HG03520 (cell line): ENCODE results near the gene KIAA2012.

Source experiments
- ATAC-seq: cut with Tn5 transposase; IDR thresholded peaks from one replicate; pipeline ENCODE4 v1.9.1; 2021; ENCODE audit warnings: mild to moderate bottlenecking, moderate library complexity; ENCODE audit not compliant: unreplicated experiment

KIAA2012 gene

DNA sequence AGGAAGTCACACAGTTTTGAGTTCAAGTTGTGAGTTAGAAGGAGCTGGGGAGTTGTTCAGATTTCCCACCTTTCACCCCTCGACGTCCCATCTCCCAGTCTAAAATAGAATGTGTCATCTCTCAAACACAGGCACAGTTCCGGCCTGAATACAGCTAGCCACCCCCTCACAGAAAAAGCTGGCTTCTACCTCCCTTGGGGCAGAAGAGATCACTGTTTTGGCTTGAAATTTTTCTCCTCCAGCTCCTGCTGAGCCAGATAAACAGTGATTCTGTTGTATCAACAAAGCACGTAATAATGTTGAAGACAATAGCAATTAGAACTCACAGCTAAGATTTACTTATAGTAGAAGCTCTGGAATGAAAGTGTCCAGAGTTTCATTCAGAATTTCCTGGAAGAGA is 74.7 kb downstream of the KIAA2012 start:
- no peak for ATAC-seq

DNA sequence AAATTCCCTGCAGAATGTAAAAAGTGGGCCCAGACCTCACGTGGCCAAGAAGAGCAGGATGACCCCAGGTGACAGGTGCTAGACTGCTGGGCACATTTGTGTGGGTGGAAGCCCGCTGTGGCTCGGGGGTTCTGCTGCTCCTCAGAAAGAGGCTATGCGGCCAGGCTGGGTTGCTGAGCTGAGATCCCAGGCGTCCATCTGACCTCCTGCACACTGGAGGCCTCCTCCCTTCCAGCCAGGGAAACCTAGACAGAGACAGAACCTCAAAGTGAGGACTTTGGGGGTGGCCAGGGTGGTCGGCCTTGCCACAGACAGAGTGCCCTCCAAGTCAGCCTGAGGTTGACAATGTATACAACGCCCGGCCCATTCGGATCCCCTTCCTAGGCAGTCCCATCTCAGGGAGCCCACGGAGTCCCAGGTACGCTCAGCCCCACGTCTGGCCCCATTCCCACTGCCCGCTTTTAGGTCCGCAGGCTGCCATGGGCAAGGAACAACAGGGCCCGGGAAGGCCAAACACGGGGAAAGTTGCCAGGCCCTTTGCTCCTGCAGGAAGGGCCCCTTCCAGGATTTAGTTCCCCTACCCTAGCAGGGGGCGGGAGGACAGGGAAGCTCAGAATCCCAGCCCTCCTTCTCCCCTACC is 75.6 kb downstream of the KIAA2012 start:
- no peak for ATAC-seq

DNA sequence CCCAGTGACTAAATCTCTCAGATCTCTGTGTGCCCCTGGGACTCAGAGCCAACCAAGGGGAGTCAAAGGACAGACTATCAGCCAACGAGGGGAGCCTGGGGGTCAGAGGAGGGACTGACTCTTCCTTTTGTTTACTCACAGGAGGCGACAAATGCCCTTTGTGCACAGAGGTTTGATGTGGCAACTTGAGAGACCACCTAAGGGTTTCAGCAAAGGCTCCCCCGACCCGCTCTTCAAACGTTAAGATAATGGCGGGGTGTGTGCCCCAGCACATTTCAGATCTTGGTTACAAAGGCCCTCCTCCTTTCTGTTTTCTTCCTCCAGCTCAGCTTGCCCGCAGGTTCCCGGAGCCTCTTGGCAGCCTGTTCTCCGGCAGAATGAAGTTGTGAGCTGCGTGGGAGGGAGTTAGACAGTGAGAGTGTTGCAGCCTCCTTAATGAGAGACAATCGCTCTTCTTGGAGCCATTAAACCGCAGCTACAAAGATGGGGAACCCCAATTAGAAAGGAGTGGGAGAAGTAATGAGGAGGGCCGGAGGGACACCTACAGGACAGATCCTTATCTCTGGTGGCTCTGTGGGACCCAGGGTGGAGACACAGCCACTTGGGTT is 76.2 kb downstream of the KIAA2012 start:
- no peak for ATAC-seq

DNA sequence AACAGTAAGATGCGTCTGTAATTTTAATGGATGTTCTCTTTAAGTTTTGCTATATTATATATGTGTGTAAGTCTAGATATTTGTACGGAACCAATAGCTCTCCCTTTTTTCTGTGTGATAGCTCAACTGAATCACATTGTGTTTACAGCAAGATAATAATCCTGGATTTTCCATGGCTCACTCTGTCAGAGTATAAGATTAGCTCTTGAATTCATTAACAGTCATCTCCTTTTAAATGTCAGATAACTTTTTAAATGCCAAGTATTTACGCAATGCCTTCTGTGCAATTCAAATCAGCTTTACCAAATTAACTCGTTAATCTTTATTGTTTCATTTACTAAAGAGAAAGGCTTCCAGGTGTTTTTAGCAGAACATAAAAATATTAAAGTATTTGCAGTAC is 76.9 kb downstream of the KIAA2012 start:
- ATAC-seq, result no peak

DNA sequence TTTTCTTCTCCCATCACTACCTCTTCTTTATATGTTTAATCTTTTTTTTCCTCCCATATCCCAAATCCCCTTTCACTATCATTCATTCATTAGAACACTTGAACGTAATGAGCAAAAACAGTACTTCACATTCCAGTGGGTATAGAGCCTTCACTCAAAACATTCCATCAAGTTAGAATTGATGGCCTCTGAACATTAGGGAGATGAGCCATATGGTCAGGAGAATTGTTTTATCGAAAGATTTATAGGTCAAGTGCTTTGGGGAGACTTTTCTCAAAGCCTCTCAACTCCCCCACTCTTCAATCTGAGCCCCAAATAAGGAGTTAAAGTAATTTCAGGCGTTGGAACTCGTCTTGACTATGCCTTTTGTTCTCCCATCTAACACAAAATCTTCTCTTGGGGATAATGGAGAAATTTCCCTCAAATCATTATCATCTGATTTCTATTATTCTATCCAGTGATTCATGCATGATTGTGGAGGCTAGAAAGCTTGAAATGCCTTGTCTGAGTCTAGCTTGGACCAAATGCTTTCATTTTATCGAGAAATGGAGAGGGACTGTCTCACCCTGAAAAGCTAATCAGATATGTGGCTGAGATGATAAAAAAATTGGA is 79.2 kb downstream of the KIAA2012 start:
- no peak for ATAC-seq

DNA sequence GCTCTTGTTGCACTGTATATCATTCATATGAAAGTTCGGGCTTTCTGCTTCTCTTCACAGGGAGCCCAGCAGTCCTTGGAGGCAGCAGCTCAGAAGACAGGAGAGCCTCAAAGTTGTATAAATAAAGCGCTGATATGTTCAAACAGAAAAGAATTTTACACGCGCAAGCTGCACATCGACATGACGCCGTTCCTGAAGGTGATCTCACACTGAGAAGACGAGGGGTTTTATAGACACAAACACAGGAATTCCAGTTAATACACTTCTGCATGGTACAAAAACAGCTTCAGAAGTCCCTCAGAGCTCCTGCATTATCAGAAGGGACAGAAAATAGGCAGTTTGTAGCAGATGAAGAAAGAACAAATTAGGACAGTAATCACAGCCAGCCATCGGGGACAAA is 81.6 kb downstream of the KIAA2012 start:
- ATAC-seq, result no peak

DNA sequence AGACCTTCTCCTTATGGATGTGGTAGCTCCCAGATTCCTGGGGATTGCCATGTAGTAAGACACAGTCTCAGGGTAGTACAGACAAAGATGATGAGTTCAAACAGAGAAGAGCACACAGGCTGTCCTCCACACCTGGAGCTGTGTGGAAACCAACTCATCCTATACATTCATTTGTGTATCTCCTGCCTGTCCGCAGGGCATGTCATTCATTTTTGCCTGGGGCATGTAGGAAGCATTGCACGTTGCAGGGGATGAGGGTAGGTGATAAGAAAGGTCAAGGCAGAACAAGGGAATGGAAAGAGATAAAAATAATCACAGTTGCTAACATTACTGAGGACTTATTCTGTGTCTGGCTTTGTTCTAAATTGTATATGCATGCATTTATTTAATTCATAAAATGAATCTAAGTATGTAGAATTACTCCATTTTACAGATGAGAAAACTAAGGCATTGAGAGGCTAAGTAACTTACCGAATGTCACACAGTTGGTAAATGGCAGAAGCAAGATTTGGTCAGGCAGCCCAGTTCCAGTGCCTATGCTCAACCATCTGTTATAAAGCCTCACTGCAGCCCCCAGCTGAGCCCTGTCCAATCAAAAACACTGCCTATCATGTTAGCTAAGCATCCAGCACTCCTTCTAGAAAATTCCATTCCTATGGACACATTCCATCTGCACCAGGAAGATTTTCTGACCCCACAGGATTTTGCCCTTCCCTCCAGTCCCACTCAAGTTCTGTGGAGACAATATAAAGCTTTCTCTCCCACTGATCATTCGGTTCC is 84.3 kb downstream of the KIAA2012 start:
- ATAC-seq, result no peak

DNA sequence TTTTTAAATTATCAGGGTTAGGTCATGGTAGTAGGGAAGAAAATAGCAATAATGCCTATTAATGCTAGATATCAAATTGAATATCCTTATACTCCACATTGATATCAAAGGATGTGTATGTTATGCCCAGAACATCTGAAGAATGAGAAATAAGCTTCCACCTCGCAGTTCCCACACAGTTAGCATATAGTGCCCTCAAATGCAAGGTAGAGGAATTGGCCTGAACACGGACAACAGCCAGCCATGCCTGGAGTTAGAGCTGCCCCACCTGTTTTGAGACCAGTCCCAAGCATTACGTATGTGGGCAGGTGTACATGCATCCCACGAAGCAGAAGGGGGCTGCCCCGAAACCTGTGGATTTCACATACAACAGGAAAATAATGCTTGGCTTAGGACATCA is 85.7 kb downstream of the KIAA2012 start:
- no peak for ATAC-seq

DNA sequence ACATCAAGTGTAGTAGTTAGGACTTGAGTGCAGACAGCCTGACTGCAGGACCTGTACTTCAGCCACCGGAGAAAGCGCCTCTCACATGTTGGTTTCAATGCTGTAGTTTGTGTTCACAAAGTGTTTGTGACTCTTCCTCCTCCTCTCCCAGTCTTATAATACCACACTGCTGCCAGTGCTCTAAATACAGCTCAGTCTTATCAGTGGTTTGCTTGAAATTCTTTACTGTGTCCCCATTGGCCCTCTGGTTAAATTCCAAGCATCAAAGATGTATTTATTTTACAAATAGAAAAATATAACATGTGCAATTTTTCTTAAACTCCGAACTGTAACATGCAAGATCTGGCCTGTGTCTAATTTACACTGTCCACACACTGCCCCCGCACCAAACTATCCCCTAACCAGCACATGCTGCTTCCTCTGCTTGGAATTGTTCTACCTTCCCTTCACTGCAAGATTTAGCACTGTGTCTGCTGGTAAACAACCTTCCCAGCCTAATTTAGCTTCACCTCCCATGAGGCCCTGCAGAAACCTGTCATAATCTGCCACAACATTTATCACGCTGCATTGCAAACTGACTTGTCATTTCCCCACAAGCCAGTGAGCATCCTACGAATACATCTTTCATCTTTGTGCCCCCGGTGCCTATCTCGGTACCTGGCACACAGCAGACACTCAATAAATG is 88.2 kb downstream of the KIAA2012 start:
- ATAC-seq, result no peak

DNA sequence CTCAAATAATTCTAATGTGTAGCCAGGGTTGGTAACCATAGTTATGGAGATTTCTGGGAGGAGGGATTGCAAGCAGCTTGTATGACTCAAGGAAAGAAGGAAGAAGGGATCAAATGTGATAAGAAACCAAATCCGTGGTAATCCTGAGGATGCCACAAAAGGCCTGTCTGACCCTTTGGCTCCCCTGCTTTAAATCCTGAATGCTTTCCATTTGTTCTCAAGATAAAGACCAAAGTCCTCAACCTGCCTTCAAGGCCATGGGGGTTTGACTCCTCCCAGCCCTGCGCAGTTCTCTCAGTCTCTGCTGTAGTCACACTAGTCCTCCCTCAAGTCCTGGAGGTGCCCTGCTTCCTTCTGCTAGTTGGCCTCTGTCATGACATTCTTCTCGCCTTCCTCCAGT is 91.4 kb downstream of the KIAA2012 start:
- no peak for ATAC-seq

DNA sequence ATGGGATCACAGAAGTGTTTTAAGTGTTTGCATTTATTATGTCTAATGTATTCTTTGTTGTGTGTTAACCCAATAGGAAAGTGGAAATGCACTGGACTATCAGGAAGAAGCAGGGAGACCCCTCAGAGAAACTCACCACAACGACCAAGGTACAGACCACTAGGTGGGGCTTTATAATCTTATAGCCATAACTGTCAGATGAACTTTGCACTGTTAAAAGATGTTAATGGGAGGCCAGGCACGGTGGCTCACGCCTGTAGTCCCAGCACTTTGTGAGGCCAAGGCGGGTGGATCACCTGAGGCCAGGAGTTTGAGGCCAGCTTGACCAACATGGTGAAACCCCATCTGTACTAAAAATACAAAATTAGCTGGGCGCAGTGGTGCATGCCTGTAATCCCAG is 92.2 kb downstream of the KIAA2012 start:
- ATAC-seq, result no peak

DNA sequence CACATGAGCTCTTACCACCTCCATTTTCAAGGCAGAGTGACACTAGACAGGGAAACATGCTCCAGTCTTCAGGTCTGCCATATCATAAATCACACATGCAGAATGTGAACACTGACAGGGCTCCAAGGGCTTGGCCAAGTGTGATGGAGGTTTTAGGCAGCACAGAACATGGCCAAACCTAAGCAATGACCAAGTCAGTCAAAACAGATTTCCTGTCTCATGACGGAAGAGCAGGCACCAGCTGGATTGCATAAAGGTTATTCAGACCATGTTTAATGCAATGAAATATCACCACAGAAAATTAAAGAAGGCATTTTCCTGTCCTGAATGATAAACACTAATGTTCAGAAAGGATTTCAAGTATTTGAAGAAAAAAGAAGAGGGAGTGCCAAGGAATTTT is 92.9 kb downstream of the KIAA2012 start:
- no peak for ATAC-seq

DNA sequence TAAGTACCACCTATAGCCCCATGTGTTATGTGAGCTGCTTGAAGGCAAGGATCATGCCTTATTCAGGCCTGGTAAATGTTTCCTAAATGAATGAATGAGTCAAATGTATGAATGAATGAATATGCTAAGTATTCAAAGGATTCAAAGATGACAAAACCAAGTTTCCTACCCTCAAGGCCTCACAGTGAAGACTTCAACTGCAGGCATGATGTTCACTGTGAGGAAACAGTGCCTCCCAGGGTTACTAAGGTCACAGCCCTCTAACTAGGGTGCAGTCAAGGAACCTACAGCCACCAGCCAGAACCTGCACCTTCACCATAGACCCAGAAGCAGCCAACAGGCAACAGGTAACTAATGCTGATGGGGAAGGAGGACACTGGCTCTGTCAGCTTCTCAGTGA is 96.1 kb downstream of the KIAA2012 start:
- no peak for ATAC-seq

DNA sequence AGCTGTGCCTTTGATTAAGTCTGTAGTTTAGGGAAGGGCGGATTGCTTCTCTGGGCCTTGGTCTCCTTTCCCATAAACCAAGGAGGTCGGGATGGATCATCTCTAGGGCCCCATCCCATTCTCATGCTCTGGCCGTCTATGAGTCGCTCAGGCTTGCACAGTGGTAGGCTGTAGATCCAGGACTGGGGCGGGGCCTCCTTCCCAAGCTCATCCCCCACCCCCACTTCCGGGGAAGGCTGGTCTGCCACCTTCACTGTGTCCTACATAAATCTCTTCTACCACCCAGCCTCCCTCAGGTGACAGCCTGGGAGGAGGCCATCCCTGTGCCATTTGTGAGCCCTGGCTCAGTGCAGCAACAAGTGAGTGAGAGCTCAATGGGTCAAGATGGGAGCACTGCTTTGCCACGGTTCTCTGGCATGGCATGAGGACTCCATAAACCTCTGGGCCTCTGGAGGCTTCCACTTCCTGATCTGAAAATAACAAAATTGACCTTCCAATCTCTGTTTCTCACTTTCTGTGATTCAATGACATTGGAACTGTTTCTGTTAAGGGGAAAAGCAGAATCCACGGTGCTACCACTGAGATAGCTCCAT is 96.9 kb downstream of the KIAA2012 start:
- no peak for ATAC-seq

DNA sequence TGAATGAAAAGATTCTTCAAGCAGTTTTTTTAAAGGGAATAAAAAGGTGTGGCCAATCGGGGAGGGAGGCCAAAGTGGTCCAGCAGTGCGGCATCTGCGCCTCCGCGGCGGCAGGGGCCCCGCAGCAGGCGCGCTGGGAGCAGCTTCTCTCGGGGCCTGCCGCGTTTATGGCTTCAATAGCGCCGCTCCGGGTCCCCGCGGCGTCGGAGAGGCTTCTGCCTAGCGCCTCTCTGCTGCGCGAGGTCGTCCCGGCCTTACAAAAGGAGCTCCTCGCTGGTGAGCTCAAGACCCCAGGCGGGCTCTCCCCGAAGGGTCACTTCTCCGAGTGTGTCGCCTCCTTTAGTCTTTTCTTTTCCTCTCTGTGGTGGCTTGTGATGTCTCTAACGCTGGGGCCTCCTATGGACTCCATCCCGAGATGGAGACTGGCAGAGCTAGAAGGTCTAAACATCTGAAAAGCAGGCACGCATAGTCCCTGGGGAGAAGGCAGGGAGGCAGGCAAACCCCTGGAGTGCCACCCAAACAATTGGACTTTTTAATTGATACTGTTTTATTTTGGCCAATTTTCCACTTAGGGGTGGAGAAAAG is 98.3 kb downstream of the KIAA2012 start:
- no peak for ATAC-seq

DNA sequence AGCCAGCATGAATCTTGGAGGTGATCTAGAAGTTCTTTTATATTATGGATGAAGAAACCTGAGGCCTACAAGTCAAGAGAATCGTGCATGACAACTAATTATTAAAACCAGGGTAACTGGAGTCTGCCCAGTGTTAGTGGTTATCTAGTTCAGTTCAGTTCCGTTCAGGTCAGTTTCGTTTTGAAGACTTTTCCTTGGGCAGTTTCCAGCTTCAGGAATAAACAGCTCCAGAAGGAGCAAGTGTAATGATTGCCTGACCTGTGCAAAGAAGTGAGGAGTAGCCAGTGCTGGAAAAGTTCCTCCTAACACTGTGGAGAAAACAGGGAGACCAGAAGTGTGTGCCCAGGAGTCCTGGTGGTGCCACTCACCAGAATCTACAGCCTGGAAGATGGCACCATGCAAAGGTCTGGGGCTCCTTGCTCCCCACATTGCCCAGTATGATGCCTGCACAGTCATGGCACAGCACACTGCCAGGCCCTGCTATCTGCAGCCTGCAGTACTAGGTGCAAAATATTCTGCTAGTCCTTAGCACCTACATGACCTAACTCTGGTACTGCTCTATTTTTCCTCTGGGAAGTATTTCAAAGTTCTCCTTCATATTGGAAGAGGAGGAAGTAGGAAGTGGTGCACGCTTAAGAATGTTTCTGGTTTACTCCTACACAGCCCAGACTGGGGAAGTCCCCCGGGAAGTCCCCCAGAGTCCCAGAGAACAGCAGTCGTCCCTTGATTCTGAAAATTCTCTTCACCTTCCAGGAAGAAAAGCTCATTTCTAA is 99.6 kb downstream of the KIAA2012 start:
- ATAC-seq, result no peak

DNA sequence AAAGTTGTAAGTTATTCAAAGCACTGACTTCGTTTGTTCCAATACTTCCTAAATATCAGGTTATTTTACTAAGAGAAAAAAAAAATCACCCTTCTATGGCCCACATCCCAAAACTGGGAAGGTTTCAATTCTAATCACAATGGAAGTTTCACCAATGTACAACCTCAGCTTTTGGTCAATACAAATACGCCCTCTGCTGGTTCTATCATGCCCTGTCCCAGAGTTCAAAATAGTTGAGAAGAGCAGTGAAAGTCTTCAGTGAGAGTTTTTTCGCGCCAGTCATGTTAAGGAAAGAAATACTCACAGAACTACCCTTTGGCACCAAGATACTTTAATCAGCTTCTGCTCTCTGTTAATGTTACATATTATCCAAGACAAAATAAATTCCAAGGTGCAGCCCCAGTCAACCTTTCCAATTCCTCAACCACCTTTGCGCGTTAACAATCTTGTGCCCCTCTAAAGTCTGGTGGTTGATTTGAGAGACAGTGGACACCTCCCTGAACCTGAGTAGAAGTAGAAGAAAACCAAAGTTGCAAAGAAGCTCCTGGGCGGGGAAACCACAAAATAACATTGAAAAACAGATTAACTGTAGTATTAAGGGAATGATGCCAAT is 105.4 kb downstream of the KIAA2012 start:
- ATAC-seq, result no peak

DNA sequence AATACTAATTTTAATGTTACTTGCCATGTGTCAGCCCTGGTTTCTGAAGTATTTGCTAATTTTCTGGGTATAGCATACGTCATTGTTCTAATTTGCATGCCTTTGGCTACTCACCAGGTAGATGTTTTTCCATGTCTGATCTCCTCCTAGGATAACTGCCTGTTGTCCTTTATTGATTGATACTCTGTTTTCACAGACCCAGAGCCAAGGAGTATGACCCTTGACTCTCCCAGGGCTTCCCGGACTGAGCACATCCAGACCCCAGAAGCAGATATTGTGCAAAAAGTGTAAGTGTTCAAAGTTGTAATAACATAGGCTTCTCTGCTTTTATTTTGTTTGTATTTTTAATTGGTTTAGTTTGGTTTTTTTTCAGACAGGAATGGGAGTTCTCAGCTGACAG is 111.5 kb downstream of the KIAA2012 start:
- ATAC-seq, result no peak

DNA sequence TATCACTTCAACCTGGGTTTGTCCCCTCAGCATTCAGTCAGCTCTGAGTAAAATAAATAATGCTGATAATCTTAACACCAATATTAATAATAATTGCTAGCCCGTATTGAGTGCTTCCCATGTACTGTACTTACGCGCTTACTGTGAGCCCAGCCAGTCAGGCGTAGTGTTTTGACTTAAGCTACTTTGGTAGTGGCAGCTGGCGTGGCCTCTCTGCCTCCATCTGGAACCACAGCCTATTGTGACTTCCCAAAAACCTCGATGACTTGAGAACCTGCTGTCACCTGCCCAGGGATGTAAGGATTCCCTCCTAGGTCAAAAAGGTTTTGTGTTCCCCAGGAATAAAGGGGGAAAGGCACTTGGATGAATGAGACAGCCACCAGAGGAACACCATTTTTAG is 112.1 kb downstream of the KIAA2012 start:
- no peak for ATAC-seq
